NCI-H1092 treated with DMSO at 0.1 percent for 48 hours (cell line): ENCODE data around the gene RASSF8.

Experiments used
- DNase-seq: peaks from one replicate; lab custom pipeline; 2025; lab: John Stamatoyannopoulos, UW

RASSF8 gene

GRCh38 chr12:25962932-25963525 lies 4.5 kb downstream of the RASSF8 start:
- no peak for DNase-seq

- DNase-seq, result no peak
These were observed 7.2 kb downstream of the RASSF8 start for GRCh38 chr12:25965682-25966081.

- no peak for DNase-seq
These were observed 11.6 kb downstream of the RASSF8 start for GRCh38 chr12:25970082-25970481.

GRCh38 chr12:25970916-25971653 lies 12.6 kb downstream of the RASSF8 start:
- no peak for DNase-seq

GRCh38 chr12:25971654-25972041 lies 13.2 kb downstream of the RASSF8 start:
- DNase-seq, result no peak

GRCh38 chr12:25972783-25973182 lies 14.3 kb downstream of the RASSF8 start:
- no peak for DNase-seq

GRCh38 chr12:25975179-25975578 lies 16.7 kb downstream of the RASSF8 start:
- no peak for DNase-seq

GRCh38 chr12:25975682-25976081 lies 17.2 kb downstream of the RASSF8 start:
- DNase-seq, result no peak

GRCh38 chr12:25976289-25976688 lies 17.8 kb downstream of the RASSF8 start:
- no peak for DNase-seq

GRCh38 chr12:25977047-25977446 lies 18.6 kb downstream of the RASSF8 start:
- DNase-seq, result no peak

GRCh38 chr12:25979059-25979458 lies 20.6 kb downstream of the RASSF8 start:
- no peak for DNase-seq

- DNase-seq, result no peak
These were observed 21.1 kb downstream of the RASSF8 start for GRCh38 chr12:25979563-25979962.

GRCh38 chr12:25980035-25980434 lies 21.6 kb downstream of the RASSF8 start:
- no peak for DNase-seq

GRCh38 chr12:25981597-25981996 lies 23.1 kb downstream of the RASSF8 start:
- no peak for DNase-seq

- DNase-seq, result no peak
These were observed 23.9 kb downstream of the RASSF8 start for GRCh38 chr12:25982416-25982815.

- no peak for DNase-seq
These were observed 25.1 kb downstream of the RASSF8 start for GRCh38 chr12:25983625-25984024.

- DNase-seq, result no peak
These were observed 26.3 kb downstream of the RASSF8 start for GRCh38 chr12:25984759-25985158.

GRCh38 chr12:25985316-25986175 lies 27.1 kb downstream of the RASSF8 start:
- no peak for DNase-seq

- no peak for DNase-seq
These were observed 27.7 kb downstream of the RASSF8 start for GRCh38 chr12:25986180-25986579.

GRCh38 chr12:25988505-25988904 lies 30.0 kb downstream of the RASSF8 start:
- DNase-seq, result no peak

GRCh38 chr12:25990495-25990894 lies 32.0 kb downstream of the RASSF8 start:
- DNase-seq, result no peak

GRCh38 chr12:25992026-25992782 lies 33.7 kb downstream of the RASSF8 start:
- no peak for DNase-seq
